ENCODE measurements around the gene SPECC1.
"Not testable (repeated sequence)": the region's sequence is repeated elsewhere in the genome, so short reads cannot be mapped to it uniquely, and the experiment has no call there.

SPECC1 gene

DNA sequence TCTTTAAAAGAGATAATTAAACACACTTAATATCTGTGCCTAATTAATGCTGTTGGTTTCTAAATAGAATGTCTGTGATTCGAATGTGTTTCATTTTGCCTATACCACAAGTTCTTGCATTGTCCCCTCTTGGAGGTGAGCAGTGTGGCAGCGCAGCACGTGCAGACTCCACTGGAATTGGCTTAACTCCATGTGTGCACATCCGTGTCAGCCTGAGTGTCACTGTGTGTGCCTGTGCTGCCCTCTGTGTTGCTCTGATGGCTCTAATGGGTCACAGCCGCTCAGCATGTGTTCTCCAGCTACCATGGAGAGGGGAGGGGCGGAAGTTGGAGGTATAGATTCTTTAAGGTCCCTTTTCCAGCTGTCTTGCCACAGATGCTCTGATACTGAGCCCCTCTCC is 226.6 kb downstream of the SPECC1 start:
- DNase-seq (ENCODE audit: low read depth) = no peak

DNA sequence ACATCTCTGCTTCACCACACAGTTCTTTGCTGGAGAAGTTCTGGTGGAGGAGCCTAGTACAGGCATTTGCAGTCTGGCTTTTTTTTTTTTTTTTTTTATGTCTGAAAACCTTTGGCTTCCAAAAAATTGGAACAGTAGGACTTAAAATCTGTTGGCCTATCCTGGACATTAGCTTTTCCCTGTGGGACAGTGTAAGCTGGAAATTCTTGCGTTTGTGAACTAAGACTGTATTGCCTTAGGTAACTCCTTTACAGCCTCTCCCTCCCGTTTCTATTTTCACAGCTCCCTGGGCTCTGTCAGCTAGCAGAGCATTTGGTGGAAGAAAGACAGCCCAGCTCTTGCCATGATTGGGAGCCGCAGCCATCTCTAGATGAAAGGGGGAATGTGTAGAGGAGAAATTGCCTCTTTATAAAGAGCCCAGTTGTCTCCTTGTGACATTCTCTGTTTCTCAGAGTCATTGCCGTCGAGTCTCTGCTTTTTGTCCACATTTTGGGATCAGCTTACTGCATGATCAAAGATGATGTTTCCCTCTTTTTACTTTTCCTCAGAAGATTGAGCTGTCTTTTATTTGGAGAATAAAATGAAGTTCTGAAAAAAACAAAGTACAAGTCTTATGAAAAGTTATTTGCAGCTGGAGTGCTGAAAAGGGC is 227.5 kb downstream of the SPECC1 start:
- DNase-seq (ENCODE audit: low read depth) = no peak

DNA sequence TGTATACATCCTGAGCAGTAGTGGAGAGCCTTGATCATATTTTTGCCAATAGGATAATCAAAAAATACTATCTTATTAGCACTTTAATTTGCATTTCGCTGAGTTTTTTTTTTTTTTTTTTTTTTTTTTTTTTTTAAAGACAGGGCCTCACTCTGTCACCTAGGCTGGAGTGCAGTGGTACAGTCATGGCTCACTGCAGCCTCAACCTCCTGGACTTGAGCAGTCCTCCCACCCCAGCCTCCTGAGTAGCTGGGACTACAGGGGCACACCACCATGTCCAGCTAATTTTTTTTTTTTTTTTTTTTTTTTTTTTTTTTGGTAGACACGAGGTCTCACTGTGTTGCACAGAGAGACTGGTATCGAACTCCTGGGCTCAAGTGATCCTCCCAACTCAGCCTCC is 230.6 kb downstream of the SPECC1 start:
- not testable (repeated sequence) for DNase-seq (ENCODE audit: low read depth)

DNA sequence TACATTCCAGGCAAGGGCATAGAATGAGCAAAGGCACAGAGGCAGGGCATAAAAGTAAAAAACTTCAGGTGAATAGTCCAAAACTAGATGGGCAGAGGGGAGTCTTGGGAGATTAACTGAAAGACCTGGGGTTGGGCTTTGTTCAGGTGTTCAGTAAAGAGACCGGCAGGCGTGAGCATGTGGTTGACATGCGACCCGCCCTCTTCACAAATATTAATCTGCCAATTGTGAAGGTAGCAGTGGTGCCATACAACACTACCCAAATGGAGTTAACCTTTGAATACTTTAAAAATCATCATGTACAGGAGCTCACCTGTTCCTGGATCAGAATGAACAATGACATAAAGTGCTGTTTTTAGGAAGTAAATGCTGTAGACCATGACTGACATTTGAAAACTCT is 232.7 kb downstream of the SPECC1 start:
- no peak for DNase-seq (ENCODE audit: low read depth)

DNA sequence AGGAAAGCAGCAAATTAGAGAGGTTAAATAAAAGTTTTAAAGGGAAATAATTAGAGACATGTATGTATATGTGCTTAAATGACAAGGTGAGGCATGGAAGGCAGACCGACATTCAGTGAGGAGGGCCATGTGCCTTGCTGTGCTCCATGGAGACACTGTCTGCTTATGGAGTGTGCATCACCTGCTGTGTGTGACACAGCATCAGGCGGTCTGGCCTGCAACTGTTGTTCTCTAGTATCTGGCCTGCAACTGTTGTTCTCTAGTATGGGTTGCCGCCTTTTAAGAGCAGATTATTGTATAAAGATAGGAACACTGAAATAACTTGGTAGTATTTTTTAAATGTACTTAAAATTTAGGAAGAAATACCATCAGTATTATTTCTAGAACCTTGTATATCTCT is 233.1 kb downstream of the SPECC1 start:
- no peak for DNase-seq (ENCODE audit: low read depth)

DNA sequence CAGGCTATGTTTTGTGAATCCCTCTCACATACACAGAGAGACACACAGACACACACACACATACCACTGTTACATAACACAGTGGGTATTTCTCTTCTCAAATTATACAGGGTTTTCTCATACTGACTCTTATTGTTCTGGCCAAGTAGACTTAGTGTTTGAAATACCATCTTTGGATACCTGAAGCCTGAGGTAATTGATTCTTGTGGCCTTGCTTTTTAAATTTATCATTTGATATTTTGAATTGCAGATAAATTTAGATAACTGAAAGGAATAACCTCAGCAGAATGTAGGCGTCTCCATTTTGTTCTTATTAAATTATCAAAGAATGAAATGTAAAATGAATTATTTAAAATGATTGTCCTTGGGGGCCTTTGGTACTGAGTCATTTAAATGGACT is 234.4 kb downstream of the SPECC1 start:
- no peak for DNase-seq (ENCODE audit: low read depth)

DNA sequence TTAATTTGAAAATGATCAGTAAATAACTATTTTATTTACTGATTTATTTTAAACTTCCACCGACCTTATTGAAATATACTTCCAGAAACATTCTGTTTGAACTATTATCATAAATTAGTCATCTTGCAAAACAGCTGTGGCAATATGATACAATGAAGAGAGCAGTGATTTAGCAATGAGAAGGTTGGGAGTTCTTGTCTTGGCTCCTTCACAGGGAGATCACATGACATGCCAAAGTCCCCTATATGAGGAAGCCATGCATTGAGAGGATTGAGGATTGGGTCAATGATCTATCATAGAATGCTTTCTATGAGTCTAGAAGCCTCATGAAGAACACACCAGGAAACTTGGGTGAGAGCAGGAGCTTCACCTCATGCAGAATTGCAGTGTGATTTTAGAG is 235.5 kb downstream of the SPECC1 start:
- DNase-seq (ENCODE audit: low read depth) = no peak

DNA sequence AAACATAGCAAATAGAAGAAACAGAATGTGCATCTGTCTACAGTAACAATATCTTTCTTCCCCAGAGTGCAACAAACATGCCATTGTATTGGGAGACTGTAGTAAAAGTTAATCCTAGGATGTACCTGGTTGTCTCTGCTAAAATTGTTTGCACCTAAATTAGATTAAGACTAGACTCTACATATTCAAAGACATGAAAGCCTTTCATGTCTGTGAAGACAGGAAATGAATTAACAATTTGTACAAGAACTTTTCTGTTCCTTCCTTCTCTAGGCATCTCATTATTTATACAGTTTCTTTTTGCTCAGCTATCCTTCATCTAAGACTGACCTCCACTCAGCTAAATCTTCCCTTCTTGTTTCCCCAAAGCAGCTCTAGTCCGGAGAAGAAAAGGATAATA is 237.5 kb downstream of the SPECC1 start:
- no peak for DNase-seq (ENCODE audit: low read depth)

DNA sequence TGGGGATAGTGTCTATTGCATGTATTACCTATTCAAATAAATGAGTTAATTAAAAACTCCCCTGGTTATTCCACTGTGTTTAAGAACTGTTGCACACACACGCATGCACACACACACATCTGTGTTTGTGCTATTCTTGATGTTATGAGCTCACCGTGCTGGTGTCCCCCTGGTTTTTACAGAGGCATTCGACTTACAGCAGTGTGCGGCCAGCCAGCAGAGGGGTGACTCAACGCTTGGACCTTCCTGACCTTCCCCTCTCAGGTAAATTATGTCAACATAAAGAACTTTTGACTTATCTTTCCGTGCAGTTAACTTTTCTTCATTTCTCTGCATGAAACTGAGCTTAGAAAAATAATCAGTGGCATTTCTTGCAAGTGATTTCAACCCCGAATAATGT is 244.2 kb downstream of the SPECC1 start:
- DNase-seq (ENCODE audit: low read depth) = no peak

DNA sequence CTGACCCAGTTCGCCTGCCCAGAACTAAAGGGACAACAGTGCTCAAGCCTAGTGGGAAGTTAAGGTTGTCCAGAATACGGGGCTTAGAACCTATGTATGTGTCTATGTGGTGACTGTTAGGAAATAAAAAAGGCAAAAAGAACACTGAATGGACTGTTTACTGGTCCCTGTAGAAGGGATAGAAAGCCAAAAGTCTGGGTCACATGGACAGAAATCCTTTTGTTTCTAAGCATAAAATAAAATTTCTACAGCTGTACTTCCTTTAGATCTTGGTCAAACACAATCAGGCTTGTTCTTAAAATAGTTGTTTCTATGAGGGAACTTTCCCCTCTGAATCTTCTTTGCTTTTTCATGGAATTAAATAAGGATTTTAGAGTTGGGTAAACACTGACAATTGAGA is 245.4 kb downstream of the SPECC1 start:
- DNase-seq (ENCODE audit: low read depth) = no peak

DNA sequence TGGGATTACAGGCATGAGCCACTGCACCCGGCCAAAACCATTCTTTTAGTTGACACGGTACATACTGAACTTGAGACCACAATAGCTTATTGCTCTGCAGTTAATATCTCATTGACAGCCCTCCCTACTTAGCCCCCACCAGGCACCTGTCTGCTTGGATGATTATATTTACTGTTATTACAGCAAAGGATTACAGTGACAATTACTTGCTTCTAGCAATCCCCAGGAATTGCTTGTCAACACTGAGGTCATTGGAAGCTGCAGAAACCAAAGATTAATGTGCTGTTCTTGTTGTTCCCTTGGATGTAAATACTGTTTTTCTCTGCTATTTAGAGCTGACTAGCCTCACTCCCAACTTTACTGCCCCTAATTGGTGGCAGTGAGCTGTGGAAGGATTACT is 247.0 kb downstream of the SPECC1 start:
- DNase-seq (ENCODE audit: low read depth) = no peak

DNA sequence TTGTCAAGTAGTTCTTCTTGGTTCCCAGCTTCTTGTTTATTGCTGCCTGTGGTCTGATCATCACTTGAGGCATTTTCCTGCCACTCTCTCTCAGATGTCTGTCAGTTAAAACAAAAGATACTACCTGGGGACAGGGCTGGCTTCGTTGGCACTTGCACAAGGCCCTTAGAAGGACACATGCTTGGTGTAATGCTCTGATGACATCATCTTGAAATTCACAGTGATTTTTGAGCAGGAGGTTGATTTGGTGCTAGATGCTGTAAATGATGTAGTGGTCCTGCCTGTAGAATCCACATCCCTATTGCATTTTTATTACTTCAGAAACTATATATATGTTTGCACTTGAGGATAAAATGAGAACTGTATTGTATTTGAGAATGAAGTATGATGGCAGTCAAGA is 247.8 kb downstream of the SPECC1 start:
- no peak for DNase-seq (ENCODE audit: low read depth)

DNA sequence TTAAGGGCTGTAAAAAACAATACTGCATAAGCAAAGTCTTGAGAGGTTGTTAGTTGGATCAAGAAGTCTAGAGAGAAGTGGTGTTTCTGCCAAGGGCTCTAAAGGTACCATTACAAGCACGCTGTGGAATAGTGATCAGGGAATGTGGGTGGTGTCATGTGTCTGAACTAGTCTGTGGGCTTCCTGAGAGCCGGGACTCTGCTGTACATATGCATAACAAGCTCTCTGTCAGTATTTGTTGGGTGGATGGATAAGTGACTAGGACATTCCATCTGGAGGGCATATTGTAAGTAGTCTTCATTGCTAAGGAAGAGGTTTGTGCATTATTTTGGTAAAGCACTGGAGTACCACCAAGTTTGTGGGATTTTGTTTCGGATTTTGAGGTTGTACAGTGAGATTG is 248.6 kb downstream of the SPECC1 start:
- no peak for DNase-seq (ENCODE audit: low read depth)

DNA sequence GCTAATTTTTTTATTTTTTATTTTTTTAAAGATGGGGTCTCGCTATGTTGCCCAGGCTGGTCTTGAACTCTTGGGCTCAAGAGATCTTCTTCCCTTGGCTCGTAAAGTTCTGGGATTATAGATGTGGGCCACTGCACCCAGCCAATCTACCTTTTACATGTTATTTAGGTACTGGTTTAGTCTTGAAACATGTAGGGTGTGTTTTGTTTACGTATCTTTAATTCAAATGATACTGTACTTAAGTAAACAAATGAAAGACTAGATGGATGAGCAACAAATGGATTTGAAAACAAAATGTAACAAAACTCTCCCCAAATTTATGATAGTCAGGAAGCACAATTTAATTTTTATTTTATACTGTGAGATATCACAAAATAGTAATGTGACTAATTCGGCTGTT is 250.5 kb downstream of the SPECC1 start:
- no peak for DNase-seq (ENCODE audit: low read depth)

DNA sequence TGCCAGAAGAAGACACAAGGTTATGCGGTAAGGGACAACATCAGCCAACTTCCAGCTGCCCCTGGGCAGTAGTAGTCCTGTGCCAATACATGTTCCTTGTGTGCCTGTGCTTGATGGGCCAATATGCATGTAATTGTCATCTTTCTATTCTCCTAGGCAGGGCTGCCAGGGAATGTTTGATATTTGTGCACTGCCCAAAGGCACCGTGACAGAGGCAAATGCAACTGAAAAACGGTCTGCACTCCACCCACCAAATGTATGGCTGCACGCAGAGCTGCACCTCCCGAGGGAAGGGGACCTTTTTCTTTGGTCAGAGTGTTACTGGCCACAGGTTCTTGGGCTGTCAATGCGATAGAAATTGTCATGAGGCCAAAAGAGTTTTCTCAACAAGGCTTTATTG is 251.1 kb downstream of the SPECC1 start:
- no peak for DNase-seq (ENCODE audit: low read depth)

DNA sequence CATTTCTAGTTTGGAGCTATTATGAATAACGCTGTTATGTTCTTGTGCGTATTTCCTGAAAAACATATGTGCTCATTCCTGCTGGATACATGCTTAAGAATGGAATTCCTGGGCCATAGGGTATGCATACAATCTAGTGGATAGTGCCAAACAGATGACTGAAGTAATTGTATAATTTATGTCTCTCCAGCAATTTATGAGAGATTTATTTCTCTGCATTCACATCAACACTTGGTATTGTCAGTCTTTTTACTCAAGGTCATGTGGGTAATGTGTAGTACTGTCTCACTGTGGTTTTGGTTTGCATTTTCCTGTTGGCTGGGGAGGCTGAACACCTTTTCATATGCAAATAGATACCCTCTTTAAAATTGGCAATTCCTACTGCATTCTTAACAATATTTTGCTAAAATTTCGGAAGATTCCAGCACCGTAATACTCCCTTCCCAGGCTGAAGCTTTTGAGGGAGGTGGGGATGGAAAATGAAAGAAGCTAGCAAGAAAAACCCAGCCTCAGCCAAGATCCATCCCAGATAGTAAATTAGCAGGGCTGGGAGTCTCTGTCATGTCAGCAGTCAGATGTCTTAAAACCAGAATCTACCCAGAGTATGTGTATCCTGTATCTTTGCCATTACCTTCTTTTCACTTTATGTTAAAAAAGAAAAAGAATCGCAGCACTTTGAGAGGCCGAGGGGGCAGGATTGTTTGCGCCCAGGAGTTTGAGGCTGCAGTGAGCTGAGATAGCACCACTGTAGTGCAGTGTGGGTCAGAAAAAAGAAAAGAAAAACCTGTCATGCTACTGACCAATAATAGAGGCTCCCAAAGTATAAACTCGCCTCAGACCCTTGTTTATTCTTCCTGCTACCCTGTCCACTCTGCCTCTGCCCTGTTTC is 253.3 kb downstream of the SPECC1 start:
- DNase-seq (ENCODE audit: low read depth) = no peak

DNA sequence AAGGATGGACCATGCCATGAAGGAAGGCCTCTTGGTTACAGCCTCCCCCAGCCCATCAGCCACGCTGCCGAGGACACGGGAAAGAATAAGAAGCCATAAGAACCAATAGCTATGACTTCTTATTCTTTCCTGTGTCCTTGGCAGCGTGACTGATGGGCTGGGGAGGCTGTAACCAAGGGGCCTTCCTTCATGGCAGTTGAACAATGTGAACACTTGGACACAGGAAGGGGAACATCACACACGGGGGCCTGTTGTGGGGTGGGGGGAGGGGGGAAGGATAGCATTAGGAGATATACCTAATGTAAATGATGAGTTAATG is 253.9 kb downstream of the SPECC1 start:
- not testable (repeated sequence) for DNase-seq (ENCODE audit: low read depth)

DNA sequence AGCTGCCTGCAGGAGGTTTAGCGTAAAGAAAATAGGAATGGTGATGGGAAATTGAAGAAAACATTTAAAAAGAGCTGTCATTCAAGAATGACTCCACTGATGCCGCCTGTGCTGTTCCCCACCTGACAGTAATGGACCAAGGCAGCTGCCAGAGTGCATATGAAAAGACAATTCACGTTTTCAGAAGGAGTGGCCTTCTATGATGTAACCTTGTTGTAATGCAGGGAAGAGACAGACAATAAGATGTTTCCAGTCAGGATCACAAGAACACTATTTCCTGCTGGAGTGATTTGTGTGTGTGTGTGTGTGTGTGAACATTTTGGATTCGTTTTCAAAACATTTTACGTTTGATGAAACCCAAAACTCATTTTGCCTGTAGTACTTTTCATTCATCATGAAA is 254.4 kb downstream of the SPECC1 start:
- DNase-seq (ENCODE audit: low read depth) = no peak

DNA sequence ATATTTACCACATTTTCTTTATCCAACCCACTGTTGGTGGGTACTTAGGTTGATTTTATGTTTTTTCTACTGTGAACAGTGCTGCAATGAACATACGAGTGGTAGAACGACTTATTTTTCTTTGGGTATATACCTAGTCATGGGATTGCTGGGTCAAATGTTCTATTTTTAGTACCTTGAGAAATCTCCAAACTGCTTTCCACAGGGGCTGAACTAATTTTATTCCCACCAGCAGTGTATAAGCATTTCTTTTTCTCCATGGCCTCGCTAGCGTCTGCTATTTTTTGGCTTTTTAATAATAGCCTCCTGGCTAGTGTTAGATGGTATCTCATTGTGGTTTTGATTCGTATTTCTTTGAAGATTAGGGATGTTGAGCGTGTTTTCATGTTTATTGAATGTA is 255.8 kb downstream of the SPECC1 start:
- DNase-seq (ENCODE audit: low read depth) = no peak

DNA sequence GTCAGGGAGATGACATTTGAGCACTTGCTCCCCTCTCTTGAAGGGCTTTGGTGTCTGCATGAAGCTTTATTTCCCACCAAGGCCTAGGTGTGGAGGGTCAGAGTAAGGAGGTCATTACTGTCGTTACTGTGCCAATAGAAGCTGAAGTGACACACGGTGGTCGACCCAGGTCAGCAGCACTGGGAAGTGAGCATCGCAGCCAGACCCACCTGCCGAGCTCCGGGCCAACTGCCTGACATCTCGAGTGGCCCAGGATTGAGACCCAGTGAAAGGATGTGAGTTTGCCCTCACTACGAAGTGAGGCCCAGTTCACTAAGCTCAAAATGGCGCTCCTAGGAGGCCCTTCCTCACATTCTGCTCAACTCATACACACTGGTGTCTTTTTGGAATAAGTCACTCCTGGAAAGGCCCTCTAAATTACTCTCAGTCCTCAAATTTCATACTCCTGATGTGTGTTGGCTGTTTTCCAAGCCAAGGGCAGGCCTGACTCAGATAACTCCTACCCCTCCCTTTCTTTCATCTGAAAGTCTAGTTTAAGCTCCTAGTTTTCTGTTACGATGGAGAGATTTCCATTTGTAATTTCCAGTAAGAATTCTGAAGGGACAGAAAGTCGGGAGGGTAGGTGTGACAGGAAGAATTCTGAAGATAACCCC is 257.8 kb downstream of the SPECC1 start:
- no peak for DNase-seq (ENCODE audit: low read depth)

DNA sequence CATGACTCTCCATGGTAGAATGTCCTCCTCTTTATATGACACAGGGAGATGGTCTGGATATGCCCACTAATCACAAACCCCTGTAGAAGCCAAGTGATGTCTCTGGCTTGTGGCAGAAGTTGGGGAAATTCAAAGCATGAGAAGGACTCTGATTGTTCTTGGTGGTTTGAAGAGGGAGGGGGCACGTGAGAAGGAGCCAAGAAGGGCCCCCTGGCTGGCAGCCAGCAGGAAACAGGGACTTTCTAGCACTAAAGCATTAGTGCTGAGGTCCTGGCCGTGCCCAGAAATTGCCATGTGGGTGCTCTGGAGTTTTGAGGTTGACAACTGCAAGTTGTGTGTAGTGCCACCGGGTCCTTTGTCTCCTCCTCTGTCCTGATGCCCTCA is 258.3 kb downstream of the SPECC1 start:
- no peak for DNase-seq (ENCODE audit: low read depth)

DNA sequence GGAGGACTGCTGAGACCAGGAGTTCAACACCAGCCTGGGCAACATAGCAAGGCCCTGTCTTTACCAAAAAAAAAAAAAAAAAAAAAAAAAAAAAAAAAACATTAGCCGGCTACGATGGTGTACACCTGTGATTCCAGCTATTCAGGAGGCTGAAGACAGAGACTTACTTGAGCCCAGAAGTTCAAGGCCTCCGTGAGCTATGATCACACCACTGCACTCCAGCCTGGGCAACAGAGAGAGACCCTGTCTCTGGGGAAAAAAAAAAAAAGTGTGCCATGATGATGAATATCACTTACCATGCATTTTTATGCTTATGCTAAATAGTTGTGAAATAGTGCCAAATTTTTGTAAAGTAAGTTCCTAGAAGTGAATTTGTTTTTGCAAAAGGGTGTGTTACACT is 261.2 kb downstream of the SPECC1 start:
- DNase-seq (ENCODE audit: low read depth) = no peak

DNA sequence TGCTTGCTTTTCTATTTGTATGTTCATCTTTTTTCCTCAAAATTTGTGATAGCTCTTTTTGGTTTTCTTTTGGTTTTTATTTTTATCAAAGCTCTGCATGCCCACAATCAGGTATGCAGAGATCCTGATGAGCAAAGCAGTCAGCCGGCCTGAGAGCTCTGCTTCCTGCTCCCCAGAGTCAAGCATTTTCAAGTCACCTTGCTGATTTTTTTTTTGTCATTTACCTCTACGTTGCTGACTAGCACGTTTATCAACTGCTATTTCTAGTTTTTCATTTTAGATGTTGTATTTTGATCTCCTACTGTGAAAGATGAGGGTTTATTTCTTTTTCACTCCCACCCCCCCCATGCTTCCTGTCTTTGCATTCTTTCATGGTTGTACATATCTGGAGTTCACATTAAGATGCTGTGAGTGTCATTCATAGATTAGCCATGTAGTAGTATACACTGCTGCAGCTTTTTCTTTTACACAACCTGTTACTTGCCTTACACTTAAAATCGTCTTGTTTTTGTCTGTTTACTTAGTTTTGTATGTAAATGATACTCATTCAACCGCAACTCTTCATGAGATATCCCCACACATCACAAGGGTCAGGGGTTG is 262.0 kb downstream of the SPECC1 start:
- no peak for DNase-seq (ENCODE audit: low read depth)

All from activated T-helper 9 cell treated with anti-CD3 and anti-CD28 coated beads, Interleukin-2, amount 50 U/mL, for 16 hours (primary cell).